Natural killer cell (primary cell): ENCODE results near the gene PRR33. TPM values are rescaled to one million over a fixed set of nuclear protein-coding genes. Genes with fewer than 3 reads are reported as not detected.

Source experiments
- ATAC-seq, 3 donors: fragments of 150-1000 bp in 2 of 3; fragments of 200-7000 bp in 1 of 3; cut with Tn5 transposase; 1 replicate in 1 of 3; 2 replicates in 2 of 3; pipeline ENCODE4 v1.10.0; 2021; ENCODE audit warnings: mild to moderate bottlenecking in 2 of 3, moderate library complexity in 2 of 3
- DNase-seq, 2 donors: peaks; one replicate each; pipeline versions ENCODE4 v3.0.0 to v3.0.0-alpha.2; 2013 to 2021; ENCODE audit warnings: mixed read lengths in 1 of 2
- H3K27ac ChIP-seq: one replicate; pipeline ENCODE4 v1.5.1; 2013; ENCODE audit warnings: mild to moderate bottlenecking, low read length
- H3K27me3 ChIP-seq: one replicate; pipeline ENCODE4 v1.6.1; 2013; ENCODE audit warnings: low read length; ENCODE audit not compliant: control insufficient read depth, insufficient read depth
- H3K36me3 ChIP-seq: one replicate; pipeline ENCODE4 v1.6.1; 2013; ENCODE audit warnings: low read length; ENCODE audit not compliant: control insufficient read depth, insufficient read depth
- H3K4me1 ChIP-seq: one replicate; pipeline ENCODE4 v1.6.1; 2013; ENCODE audit warnings: low read length; ENCODE audit not compliant: control insufficient read depth, insufficient read depth
- H3K4me3 ChIP-seq: one replicate; pipeline ENCODE4 v1.5.1; 2013; ENCODE audit warnings: low read length
- H3K9me3 ChIP-seq: one replicate; pipeline ENCODE4 v1.6.1; 2013; ENCODE audit warnings: low read length; ENCODE audit not compliant: control insufficient read depth, insufficient read depth
- H3K27ac Mint-ChIP-seq, 2 donors: one replicate each; pipeline ENCODE4 v1.8.0; 2022; ENCODE audit warnings: mild to moderate bottlenecking in 2 of 2, mixed read lengths in 2 of 2, moderate library complexity in 1 of 2
- H3K27me3 Mint-ChIP-seq, 2 donors: one replicate each; pipeline ENCODE4 v1.8.0; 2022; ENCODE audit warnings: low read depth in 2 of 2, mixed read lengths in 2 of 2
- H3K36me3 Mint-ChIP-seq: one replicate; pipeline ENCODE4 v1.8.0; 2022; ENCODE audit warnings: mixed read lengths
- H3K4me1 Mint-ChIP-seq, 2 donors: one replicate each; pipeline ENCODE4 v1.8.0; 2022; ENCODE audit warnings: mixed read lengths in 2 of 2
- H3K4me3 Mint-ChIP-seq: one replicate; pipeline ENCODE4 v1.8.0; 2022; ENCODE audit warnings: mild to moderate bottlenecking, moderate library complexity, mixed read lengths
- H3K9me3 Mint-ChIP-seq, 2 donors: one replicate each; pipeline ENCODE4 v1.8.0; 2022; ENCODE audit warnings: mixed read lengths in 2 of 2
- WGBS: methylation state at CpG from one replicate; pipeline ENCODE4 v1.1.7; 2013; ENCODE audit warnings: missing lambda C conversion rate; ENCODE audit not compliant: insufficient coverage; 5-methylcytosine and 5-hydroxymethylcytosine counted together
- intact Hi-C: fragments of 100-400 bp; cut with micrococcal nuclease; formaldehyde crosslinking; loops from one replicate; pipeline ENCODE4 v1.14.2; 2022
- total RNA-seq, 4 donors: library from RNA; stranded (reverse); fragments of 120-200 nt in 1 of 4; gene quantifications; one replicate each; pipeline versions ENCODE4 v1.2.3 to v1.2.4, GENCODE V29; 2013 to 2022
- TF ChIP-seq, protein P1 (sequence below): fragments of 200-600 bp; IDR thresholded peaks from one replicate; pipeline ENCODE4 v1.8.0; 2022; ENCODE audit warnings: antibody characterized with exemption

Gene PRR33
- total RNA-seq, 3 donors from 2014 or later (not counting 1 experiment from before 2014, with no cell fraction given), result 0.14 to 0.32 TPM; not detected in 1

DNA sequence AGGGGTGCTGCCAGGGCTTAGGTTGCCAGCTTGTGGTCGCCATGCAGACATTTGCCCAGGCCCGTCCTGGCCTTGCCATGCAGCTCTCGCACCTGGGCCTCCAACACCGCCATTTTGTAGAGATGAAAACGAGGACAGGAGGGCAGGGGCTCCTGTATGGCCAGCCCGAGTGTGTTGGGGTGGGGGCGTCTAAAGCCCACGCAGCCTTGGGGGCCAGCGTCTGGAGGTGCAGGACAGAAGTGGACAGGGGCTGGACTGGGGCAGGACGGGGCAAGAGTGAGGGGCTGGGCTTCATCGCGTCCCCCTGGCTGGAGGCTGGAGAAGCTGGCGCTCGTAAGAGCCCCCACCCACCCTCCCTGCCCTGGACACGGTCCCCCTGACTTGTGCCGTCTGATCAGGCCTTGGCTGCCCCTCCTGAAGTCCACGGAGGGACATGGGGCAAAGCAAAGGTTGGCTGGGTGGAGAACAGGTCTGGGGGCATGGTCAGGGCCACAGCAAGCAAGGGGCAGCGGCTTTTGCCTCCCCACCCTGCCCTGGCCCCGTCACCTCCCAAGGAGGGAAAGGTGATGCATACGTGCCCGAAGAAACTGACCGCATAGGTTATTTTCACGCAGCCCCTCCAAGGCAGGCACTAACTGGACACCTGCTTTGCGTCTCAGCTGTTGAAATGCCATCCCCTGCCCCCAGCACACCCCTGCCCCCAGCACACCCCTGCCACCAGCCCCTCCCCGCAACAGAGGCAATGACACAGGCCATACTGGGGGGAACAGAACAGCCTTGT, 28.6 kb upstream of the PRR33 start:
- Histone ChIP-seq H3K9me3 (no peaks in the 10 kb centered on the region), H3K27me3 (peaks cover 2% of the 10 kb centered on the region), H3K27ac (no peak overlapping the region), H3K36me3 (no peaks in the 10 kb centered on the region), H3K4me1 (peaks cover 24% of the 10 kb centered on the region), H3K4me3 (no peak overlapping the region)
- Mint-ChIP-seq H3K9me3 (no peaks in the 10 kb centered on the region), H3K36me3 (no peaks in the 10 kb centered on the region), H3K4me3 (no peak overlapping the region), H3K27ac (no peak overlapping the region), H3K4me1 (peaks cover 5 to 37% of the 10 kb centered on the region in 2 donors), H3K27me3 (peaks cover 0 to 10% of the 10 kb centered on the region in 2 donors)
- 93% methylated on average over 25 of the region's 25 CpGs for WGBS
- TF ChIP-seq, protein P1, sequence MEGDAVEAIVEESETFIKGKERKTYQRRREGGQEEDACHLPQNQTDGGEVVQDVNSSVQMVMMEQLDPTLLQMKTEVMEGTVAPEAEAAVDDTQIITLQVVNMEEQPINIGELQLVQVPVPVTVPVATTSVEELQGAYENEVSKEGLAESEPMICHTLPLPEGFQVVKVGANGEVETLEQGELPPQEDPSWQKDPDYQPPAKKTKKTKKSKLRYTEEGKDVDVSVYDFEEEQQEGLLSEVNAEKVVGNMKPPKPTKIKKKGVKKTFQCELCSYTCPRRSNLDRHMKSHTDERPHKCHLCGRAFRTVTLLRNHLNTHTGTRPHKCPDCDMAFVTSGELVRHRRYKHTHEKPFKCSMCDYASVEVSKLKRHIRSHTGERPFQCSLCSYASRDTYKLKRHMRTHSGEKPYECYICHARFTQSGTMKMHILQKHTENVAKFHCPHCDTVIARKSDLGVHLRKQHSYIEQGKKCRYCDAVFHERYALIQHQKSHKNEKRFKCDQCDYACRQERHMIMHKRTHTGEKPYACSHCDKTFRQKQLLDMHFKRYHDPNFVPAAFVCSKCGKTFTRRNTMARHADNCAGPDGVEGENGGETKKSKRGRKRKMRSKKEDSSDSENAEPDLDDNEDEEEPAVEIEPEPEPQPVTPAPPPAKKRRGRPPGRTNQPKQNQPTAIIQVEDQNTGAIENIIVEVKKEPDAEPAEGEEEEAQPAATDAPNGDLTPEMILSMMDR, result no peak
- DNase-seq (peak; percentile 7 to 10), ATAC-seq (no peak)
- intact Hi-C loops, result loop anchor here (5.0 kb wide), 1 partner anchor 297 kb away; no protein-coding TSS in a partner anchor

DNA sequence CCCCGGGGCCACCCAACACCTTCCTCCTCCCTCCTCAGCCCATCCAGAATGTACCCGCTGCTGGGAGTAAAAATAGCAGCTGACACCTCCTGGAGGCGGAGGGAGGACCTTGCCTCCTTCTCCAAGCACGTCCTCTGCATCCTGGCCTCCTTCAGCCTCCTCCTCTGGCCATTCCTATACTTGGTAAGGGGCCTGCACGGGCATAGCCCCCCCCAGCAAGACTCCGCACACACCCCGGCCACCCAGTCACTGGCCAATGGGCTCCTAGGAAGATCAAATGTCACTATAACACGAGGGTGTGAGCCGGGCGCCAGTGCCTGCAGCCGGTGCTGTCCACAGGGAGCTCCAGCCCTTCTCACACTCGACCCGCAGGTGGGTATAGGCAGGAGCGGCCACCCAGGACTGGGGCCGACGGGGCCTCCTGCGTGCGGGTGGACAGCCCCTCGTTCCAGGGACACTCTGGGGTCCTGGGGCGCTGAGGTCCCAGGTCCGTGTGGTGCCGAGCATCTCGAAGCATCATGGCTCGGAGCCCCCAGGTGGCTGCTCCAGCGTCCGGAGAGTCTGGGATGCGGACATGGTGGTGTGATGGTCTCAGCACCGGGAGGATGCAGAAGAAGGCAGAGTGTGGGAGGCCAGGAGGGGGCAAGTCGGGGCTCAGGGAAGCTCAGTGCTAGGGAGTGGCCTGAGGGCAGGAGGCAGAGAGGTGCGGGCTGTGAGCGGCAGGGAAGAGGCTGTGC, 27.9 kb upstream of the PRR33 start, which contains the start of gene TNNT3:
TSS of gene TNNT3 (plus strand) at position 313 of the 737 bp plus-strand sequence. CDS start 3,172 bp downstream, outside the sequence.
- WGBS, result 89% methylated on average over 31 of the region's 31 CpGs
- peak in 1 of 2 donors; percentile 21 for DNase-seq
- no peaks in the 10 kb centered on the region for H3K9me3 Mint-ChIP-seq
- no peaks in the 10 kb centered on the region for H3K36me3 Mint-ChIP-seq
- Histone ChIP-seq H3K4me1 (peaks cover 24% of the 10 kb centered on the region), H3K36me3 (no peaks in the 10 kb centered on the region), H3K9me3 (no peaks in the 10 kb centered on the region), H3K27ac (no peak within 1 kb of the TSS), H3K27me3 (peaks cover 2% of the 10 kb centered on the region), H3K4me3 (no peak within 1 kb of the TSS)
- no peak for ATAC-seq
- no peak within 1 kb of the TSS for H3K4me3 Mint-ChIP-seq
- peaks cover 0 to 17% of the 10 kb centered on the region in 2 donors for H3K27me3 Mint-ChIP-seq
- intact Hi-C loops, result loop anchor here (5.0 kb wide), 1 partner anchor 298 kb away; no protein-coding TSS in a partner anchor
- peaks cover 5 to 45% of the 10 kb centered on the region in 2 donors for H3K4me1 Mint-ChIP-seq
- TF ChIP-seq, protein P1, result no peak
- no peak within 1 kb of the TSS for H3K27ac Mint-ChIP-seq

DNA sequence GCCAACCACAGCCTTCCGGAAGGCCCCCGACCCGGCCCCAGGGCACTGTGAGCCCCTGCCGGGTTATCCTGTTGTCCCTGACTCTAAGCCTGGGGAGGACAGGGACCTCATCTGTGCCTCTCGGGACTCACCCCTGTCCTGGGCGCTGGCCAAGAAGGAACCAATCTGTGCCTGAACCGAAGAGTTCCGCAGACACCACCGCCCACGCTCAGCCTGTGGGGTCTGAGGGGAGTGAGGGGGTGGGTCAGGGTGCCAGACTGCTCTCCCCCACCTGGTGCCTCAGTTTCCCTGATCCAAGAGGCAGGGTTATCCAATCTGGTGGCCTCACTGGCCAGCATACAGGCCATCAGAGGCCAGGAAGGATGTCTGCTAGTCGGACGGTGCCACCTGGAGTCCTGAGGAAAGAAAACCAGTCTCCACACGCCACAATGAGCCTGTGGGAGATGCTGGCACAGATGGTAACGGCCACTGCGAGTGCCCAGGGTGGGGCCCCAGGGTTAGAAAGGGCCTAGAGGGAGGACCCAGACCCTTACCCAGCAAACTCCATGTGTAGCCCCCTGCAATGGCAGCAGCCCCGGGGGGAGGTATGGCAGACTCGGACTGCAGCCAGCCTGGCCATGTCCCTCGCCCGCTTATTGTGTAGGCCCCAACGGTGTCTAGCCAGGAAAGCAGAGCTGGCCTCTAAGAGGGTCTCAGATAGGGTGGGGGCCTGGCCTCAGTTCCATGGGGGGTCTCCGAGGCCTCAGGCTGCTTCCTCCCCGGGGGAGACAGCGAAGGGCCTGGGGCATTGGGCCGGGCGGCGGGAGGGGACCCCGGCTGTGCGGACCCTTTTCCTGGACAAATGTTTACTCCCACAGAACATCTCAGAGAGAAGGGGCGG, 27.0 kb upstream of the PRR33 start:
- peaks cover 24% of the 10 kb centered on the region for H3K4me1 ChIP-seq
- no peaks in the 10 kb centered on the region for H3K36me3 ChIP-seq
- Mint-ChIP-seq H3K36me3 (no peaks in the 10 kb centered on the region), H3K9me3 (no peaks in the 10 kb centered on the region), H3K27me3 (peaks cover 0 to 19% of the 10 kb centered on the region in 2 donors), H3K4me1 (peaks cover 5 to 47% of the 10 kb centered on the region in 2 donors), H3K27ac (no peak overlapping the region), H3K4me3 (no peak overlapping the region)
- intact Hi-C loops, result no loop called here
- TF ChIP-seq, protein P1, result no peak
- H3K27ac ChIP-seq, result no peak overlapping the region
- H3K4me3 ChIP-seq, result no peak overlapping the region
- no peaks in the 10 kb centered on the region for H3K9me3 ChIP-seq
- WGBS, result 86% methylated on average over 29 of the region's 29 CpGs
- DNase-seq (peak in 1 of 2 donors; percentile 24), ATAC-seq (no peak)
- H3K27me3 ChIP-seq, result peaks cover 2% of the 10 kb centered on the region
